Karpas-422 (cell line): ENCODE measurements around the gene C11orf24. TPM values are rescaled to one million over a fixed set of nuclear protein-coding genes. Genes with fewer than 3 reads are reported as not detected.

Experiments used
- DNase-seq: peaks from one replicate; pipeline ENCODE4 v3.0.0-alpha.2; 2015
- H2AFZ ChIP-seq: fragments of 200-600 bp; sonication (generic); 2 replicates; pipeline ENCODE4 v1.6.1; 2014; ENCODE audit warnings: antibody characterized with exemption, low read length, mixed read lengths
- H3K27ac ChIP-seq: fragments of 200-600 bp; sonication (generic); 2 replicates; pipeline ENCODE4 v1.5.1; 2014; ENCODE audit warnings: mild to moderate bottlenecking, low read length, moderate library complexity
- H3K27me3 ChIP-seq: fragments of 200-600 bp; sonication (generic); 2 replicates; pipeline ENCODE4 v1.6.1; 2014; ENCODE audit warnings: low read length, mixed read lengths
- H3K36me3 ChIP-seq: fragments of 200-600 bp; sonication (generic); 2 replicates; pipeline ENCODE4 v1.6.1; 2014; ENCODE audit warnings: low read length, mixed read lengths; ENCODE audit not compliant: insufficient read depth
- H3K4me1 ChIP-seq: fragments of 200-600 bp; sonication (generic); 2 replicates; pipeline ENCODE4 v1.6.1; 2014; ENCODE audit warnings: mild to moderate bottlenecking, low read length, mixed read lengths
- H3K4me2 ChIP-seq: fragments of 200-600 bp; sonication (generic); 2 replicates; pipeline ENCODE4 v1.6.1; 2014; ENCODE audit warnings: low read length, low read depth, mild to moderate bottlenecking; ENCODE audit not compliant: poor library complexity, severe bottlenecking
- H3K4me3 ChIP-seq: fragments of 200-600 bp; sonication (generic); 2 replicates; pipeline ENCODE4 v1.5.1; 2014; ENCODE audit warnings: mild to moderate bottlenecking, antibody characterized with exemption, low read length, mixed read lengths
- H3K79me2 ChIP-seq: fragments of 200-600 bp; sonication (generic); 2 replicates; pipeline ENCODE4 v1.6.1; 2014; ENCODE audit warnings: mild to moderate bottlenecking, low read length, mixed read lengths
- H3K9ac ChIP-seq: fragments of 200-600 bp; sonication (generic); 2 replicates; pipeline ENCODE4 v1.6.0; 2014; ENCODE audit warnings: low read length
- H3K9me2 ChIP-seq: fragments of 200-600 bp; sonication (generic), shearing (Covaris generic); replicated peaks from 2 replicates; pipeline ENCODE4 v1.6.0; 2014; ENCODE audit warnings: mild to moderate bottlenecking, low read length, moderate library complexity; ENCODE audit not compliant: insufficient read depth
- H3K9me3 ChIP-seq: fragments of 300-700, 200-600 bp; sonication (generic); 2 replicates; pipeline ENCODE4 v1.6.1; 2014; ENCODE audit warnings: low read length, mixed read lengths
- H4K20me1 ChIP-seq: fragments of 200-600 bp; sonication (generic); 2 replicates; pipeline ENCODE4 v1.6.1; 2014; ENCODE audit warnings: mild to moderate bottlenecking, antibody characterized with exemption, low read length, low read depth; ENCODE audit not compliant: insufficient read depth
- total RNA-seq: library from RNA; depleted of rRNA; stranded (reverse); fragments of >200 nt; shearing (Covaris generic); gene quantifications from 2 replicates; pipeline ENCODE4 v1.2.3, GENCODE V29; 2014; ENCODE audit warnings: low replicate concordance

C11orf24 gene
- total RNA-seq, 1 experiment from 2014 or later: 25.4 TPM

DNA sequence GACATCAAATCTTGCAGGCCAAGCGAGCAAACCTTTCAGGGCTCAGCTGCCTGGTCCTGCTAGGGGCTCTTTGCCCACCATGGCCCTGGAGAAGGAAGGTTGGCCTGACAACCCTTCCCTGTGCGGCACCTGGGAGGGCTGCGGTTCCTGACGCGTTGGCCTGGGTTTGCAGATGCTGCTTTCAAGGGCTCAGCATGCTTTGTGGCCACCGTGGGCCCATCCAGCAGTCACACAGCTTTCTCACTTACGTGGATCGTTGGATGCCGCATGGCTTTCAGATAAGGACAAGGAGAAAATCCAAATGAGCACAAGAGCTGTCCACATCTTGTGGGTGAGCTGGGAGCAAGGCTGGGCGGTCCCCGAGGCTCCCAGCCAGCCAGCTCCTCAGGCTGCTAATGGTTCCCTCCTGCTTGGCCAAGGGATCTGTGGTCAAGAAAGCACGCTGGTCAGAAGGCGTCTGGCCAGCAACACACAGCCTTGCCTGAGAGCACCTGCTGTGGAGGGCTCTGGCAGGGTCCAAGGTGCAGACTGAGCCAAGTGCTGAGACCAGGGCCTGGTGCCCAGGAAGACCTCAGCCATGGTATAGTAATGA lies 8.2 kb downstream of the C11orf24 start:
- no peak overlapping the region for H3K4me3 ChIP-seq
- H3K9me3 ChIP-seq: no peaks in the 10 kb centered on the region
- H3K9ac ChIP-seq: no peak overlapping the region

DNA sequence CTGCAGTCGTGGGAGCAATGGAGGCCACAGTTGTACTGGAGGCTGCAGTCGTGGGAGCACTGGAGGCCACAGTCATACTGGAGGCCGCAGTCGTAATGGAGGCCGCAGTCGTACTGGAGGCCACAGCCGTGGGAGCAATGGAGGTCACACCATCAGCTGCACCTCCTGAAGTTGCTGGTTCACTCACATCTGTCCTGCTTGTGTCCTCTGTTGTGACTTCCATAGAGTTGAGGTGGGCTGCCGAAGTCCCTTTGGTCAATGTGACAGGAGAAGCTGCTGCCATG lies 9.3 kb downstream of the C11orf24 start:
- no peaks in the 10 kb centered on the region for H3K9me3 ChIP-seq
- DNase-seq: no peak
- H3K79me2 ChIP-seq: no peaks in the 10 kb centered on the region; the same call in 1 of the 2 replicates
- no peaks in the 10 kb centered on the region for H3K9me2 ChIP-seq
- no peak overlapping the region for H3K9ac ChIP-seq
- peaks cover 21% of the 10 kb centered on the region for H3K4me1 ChIP-seq
- no peak overlapping the region for H3K4me2 ChIP-seq
- no peaks in the 10 kb centered on the region for H4K20me1 ChIP-seq
- no peaks in the 10 kb centered on the region for H3K27me3 ChIP-seq
- H3K27ac ChIP-seq: no peak overlapping the region
- H3K4me3 ChIP-seq: no peak overlapping the region
- peaks cover 17% of the 10 kb centered on the region for H3K36me3 ChIP-seq
- H2AFZ ChIP-seq: no peak overlapping the region

More for the DNA sequence above, 8.2 kb downstream of the C11orf24 start:
- Histone ChIP-seq H3K27ac (no peak overlapping the region), H3K4me1 (peaks cover 27% of the 10 kb centered on the region), H3K4me2 (no peak overlapping the region), H3K36me3 (peaks cover 17% of the 10 kb centered on the region), H3K79me2 (peaks cover under 1% of the 10 kb centered on the region), H2AFZ (no peak overlapping the region), H3K27me3 (no peaks in the 10 kb centered on the region), H4K20me1 (no peaks in the 10 kb centered on the region), H3K9me2 (no peaks in the 10 kb centered on the region)
- DNase-seq: no peak

DNA sequence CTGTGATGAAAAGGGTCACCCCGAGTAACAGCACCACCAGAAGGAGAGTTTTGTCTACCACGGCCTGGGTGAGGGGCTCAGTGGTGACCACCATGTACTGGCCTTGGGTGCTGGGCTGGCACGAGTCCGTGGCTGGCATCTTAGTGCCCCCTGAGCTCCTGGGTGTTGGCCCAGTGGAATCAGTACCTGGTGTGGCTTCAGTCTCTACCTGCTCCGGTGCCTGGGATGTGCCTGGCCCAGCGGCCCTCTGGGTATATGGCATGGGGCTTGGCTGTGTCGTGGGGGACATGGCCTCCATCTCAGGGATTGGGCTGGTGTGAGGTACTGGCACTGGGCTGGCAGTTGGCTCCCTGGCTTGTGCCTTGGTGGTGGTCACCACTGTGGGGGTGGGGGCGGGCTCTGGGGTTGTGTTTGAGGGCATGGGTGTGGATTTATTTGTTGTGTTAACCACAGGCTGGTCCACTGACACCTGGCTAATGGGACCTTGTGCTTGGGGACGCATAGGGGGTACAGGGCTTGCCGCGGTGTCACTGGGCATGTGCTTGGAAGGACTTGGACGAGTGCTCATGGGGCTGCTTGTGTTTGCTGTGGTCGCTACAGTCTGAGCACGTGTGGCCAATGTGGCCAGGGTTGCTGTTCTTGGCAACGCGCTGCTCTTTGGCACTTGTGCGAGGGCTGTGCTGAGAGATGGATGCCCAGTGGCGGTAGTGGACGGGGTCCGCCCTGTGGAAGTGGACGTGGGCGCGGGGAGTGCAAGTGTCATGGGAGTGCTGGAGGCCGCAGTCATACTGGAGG lies 9.8 kb downstream of the C11orf24 start:
- H4K20me1 ChIP-seq: no peaks in the 10 kb centered on the region
- H3K27ac ChIP-seq: no peak overlapping the region
- H3K36me3 ChIP-seq: peaks cover 14% of the 10 kb centered on the region
- no peak overlapping the region for H3K4me2 ChIP-seq
- H2AFZ ChIP-seq: no peak overlapping the region
- no peaks in the 10 kb centered on the region for H3K9me3 ChIP-seq
- no peak overlapping the region for H3K9ac ChIP-seq
- H3K4me3 ChIP-seq: no peak overlapping the region
- peaks cover 17% of the 10 kb centered on the region for H3K4me1 ChIP-seq
- H3K27me3 ChIP-seq: no peaks in the 10 kb centered on the region
- H3K79me2 ChIP-seq: no peaks in the 10 kb centered on the region; the same call in 1 of the 2 replicates
- DNase-seq: no peak
- H3K9me2 ChIP-seq: no peaks in the 10 kb centered on the region

DNA sequence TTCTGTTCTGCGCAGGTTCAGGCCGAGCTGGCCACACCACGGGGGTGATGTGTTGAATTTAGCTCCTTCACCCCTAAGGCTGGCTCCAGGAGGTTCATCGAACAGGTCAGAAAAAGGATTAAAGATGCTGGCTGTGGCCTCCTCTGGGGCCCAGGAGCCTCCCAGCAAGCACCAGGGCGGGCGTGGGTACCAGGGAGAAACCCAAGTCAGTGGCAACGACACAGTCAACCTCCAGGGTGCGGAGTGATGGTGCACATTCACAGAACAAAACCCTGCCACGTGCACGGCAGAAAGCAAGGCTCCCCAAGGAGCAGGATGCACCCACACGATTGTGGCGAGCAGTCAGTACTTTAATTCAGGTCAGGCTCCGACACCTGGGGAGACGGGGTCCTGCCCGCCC lies 10.8 kb downstream of the C11orf24 start:
- Histone ChIP-seq H3K27me3 (no peaks in the 10 kb centered on the region), H3K4me2 (no peak overlapping the region), H3K36me3 (peaks cover 10% of the 10 kb centered on the region), H3K9me2 (no peaks in the 10 kb centered on the region), H3K4me3 (no peak overlapping the region), H3K27ac (no peak overlapping the region), H4K20me1 (no peaks in the 10 kb centered on the region), H2AFZ (no peak overlapping the region), H3K79me2 (no peaks in the 10 kb centered on the region; the same call in 1 of the 2 replicates), H3K9ac (no peak overlapping the region), H3K9me3 (no peaks in the 10 kb centered on the region), H3K4me1 (peaks cover 7% of the 10 kb centered on the region)
- no peak for DNase-seq

DNA sequence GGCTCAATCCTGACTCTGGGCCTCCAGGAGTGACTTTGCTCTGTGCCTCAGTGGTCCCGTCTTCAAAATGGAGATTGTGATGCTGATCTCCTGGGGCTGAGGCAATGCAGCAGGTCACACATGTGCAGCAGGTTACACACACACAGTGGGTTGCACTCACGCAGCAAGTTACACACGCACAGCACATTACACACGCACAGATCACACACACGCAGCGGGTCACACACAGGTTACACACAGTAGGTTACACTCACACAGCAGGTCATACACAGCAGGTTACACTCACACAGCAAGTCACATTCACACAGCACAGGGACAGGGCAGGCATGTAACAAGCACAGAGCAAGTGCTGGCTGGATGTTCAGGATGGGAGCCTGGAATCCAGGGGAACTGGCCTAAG lies 11.3 kb downstream of the C11orf24 start:
- no peak overlapping the region for H3K4me3 ChIP-seq
- no peak overlapping the region for H3K27ac ChIP-seq
- peaks cover 5% of the 10 kb centered on the region; the same call in 1 of the 2 replicates for H3K36me3 ChIP-seq
- no peaks in the 10 kb centered on the region for H3K9me3 ChIP-seq
- H3K9me2 ChIP-seq: no peaks in the 10 kb centered on the region
- H3K4me2 ChIP-seq: no peak overlapping the region
- no peak overlapping the region for H2AFZ ChIP-seq
- DNase-seq: no peak
- H4K20me1 ChIP-seq: no peaks in the 10 kb centered on the region
- no peaks in the 10 kb centered on the region for H3K27me3 ChIP-seq
- peaks cover 4% of the 10 kb centered on the region; the same call in 1 of the 2 replicates for H3K4me1 ChIP-seq
- no peaks in the 10 kb centered on the region; the same call in 1 of the 2 replicates for H3K79me2 ChIP-seq
- H3K9ac ChIP-seq: no peak overlapping the region

DNA sequence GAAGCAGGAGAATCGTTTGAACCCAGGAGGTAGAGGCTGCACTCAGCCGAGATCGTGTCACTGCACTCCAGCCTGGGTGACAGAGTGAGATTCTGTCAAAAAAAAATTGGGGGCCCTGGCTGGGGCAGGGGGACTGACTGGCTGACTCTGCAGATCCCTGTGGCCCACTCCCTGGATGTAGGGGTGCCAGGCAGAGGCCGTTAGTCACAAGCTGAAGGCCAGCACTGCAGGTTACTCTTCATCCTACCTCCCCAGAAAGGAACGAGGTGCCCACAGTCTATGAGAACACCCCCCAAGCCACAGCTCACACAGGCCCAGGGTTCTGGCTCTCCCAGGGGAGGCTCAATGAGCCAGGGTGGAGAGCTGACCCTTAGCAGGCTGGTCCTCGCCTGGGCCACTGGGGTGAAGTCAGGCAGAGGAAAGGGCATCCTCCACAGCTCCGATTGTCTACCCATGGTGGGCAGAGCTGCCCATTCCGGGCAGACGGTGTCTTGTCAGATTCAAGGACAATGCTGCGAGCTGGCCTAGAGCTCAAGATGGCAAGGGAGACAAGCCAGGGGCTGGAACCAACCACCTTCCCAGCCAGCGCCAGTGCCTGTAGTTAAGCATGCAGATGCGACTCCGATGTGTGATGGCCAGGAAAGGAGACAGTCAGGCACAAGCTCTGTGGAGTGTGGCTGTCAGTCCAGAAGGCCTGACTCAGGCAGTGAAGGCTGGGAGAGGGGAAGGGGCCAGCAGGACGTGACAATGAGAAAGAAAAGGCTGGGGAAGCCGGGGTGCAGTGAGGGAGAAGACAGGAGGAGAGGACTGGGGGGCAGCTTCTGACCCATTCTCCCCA lies 12.4 kb downstream of the C11orf24 start:
- Histone ChIP-seq H3K9me2 (no peaks in the 10 kb centered on the region), H4K20me1 (no peaks in the 10 kb centered on the region), H3K9me3 (no peaks in the 10 kb centered on the region), H3K4me1 (peaks cover 4% of the 10 kb centered on the region; the same call in 1 of the 2 replicates), H2AFZ (no peak overlapping the region), H3K36me3 (peaks cover 4% of the 10 kb centered on the region; the same call in 1 of the 2 replicates), H3K27ac (no peak overlapping the region), H3K4me3 (no peak overlapping the region), H3K27me3 (no peaks in the 10 kb centered on the region), H3K79me2 (no peaks in the 10 kb centered on the region), H3K4me2 (no peak overlapping the region), H3K9ac (no peak overlapping the region)
- DNase-seq: no peak

DNA sequence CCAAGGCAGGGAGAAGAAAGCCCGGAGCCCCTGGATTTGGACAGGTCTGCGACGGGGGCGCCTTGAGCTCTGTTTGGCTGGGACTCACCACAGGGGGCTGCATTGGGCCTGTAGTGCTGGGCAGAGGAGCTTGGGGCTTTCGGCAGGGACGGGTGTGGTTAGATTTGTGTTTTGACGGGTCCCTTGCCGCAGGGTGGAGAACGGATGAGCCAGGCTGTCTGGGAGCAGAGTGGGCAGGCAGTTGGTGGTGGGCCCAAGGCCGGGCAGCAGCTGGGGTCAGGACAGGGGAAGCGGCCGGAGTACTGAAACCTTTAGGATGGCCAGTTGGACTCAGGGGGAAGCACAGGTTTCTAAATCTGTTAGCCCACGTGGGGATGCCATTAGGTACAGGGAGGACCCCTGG lies 13.4 kb downstream of the C11orf24 start:
- Histone ChIP-seq H3K9me3 (no peaks in the 10 kb centered on the region), H3K9ac (no peak overlapping the region), H3K27ac (no peak overlapping the region), H3K4me3 (no peak overlapping the region), H3K4me1 (peaks cover 4% of the 10 kb centered on the region; the same call in 1 of the 2 replicates), H3K9me2 (no peaks in the 10 kb centered on the region), H3K4me2 (no peak overlapping the region), H4K20me1 (no peaks in the 10 kb centered on the region), H3K27me3 (no peaks in the 10 kb centered on the region), H3K79me2 (no peaks in the 10 kb centered on the region), H2AFZ (no peak overlapping the region), H3K36me3 (0 out of 2 replicates have a peak, but pooled peaks cover 4% of the 10 kb centered on the region)
- no peak for DNase-seq
